Muscle of leg (tissue), 11 donors: ENCODE measurements around the gene CAV2. TPM values are rescaled to one million over a fixed set of nuclear protein-coding genes. Genes with fewer than 3 reads are reported as not detected.
"Not testable (repeated sequence)": the region's sequence is repeated elsewhere in the genome, so short reads cannot be mapped to it uniquely, and the experiment has no call there.

Experiments used
- DNase-seq: peaks from one replicate; pipeline ENCODE4 v3.0.0; 2013
- H3K27ac ChIP-seq: one replicate; pipeline ENCODE4 v1.5.1; 2013; ENCODE audit warnings: mild to moderate bottlenecking, low read length, control low read depth
- H3K27me3 ChIP-seq: one replicate; pipeline ENCODE4 v1.6.1; 2013; ENCODE audit warnings: low read length; ENCODE audit not compliant: control insufficient read depth, insufficient read depth
- H3K36me3 ChIP-seq: one replicate; pipeline ENCODE4 v1.6.1; 2013; ENCODE audit warnings: low read length; ENCODE audit not compliant: control insufficient read depth, insufficient read depth
- H3K4me1 ChIP-seq: one replicate; pipeline ENCODE4 v1.6.1; 2013; ENCODE audit warnings: low read length; ENCODE audit not compliant: control insufficient read depth, insufficient read depth
- H3K4me3 ChIP-seq: one replicate; pipeline ENCODE4 v1.5.1; 2013; ENCODE audit warnings: low read length, control low read depth
- H3K9me3 ChIP-seq: replicated peaks from 2 replicates; pipeline ENCODE4 v1.6.1; 2013; ENCODE audit warnings: low read depth, low read length; ENCODE audit not compliant: control insufficient read depth
- WGBS: methylation state at CpG from one replicate; pipeline ENCODE4 v1.1.5; 2013; ENCODE audit warnings: missing lambda C conversion rate; ENCODE audit not compliant: insufficient coverage; 5-methylcytosine and 5-hydroxymethylcytosine counted together
- polyA plus RNA-seq, 8 donors: library from polyadenylated mRNA; unstranded; fragments of 120-200 nt; gene quantifications; one replicate each; pipeline versions ENCODE4 v1.2.1 to v1.2.3, GENCODE V29; 2013; ENCODE audit warnings: inconsistent platforms in 1 of 8, low replicate concordance in 1 of 8; ENCODE audit not compliant: insufficient read length in 8 of 8, insufficient read depth in 1 of 8
- total RNA-seq: library from RNA; stranded (reverse); fragments of 120-200 nt; gene quantifications from one replicate; pipeline ENCODE4 v1.2.4, GENCODE V29; 2013

CAV2 gene
- total and polyA plus RNA-seq, 9 donors = 33.6 to 50.3 (median 39.3) TPM

DNA sequence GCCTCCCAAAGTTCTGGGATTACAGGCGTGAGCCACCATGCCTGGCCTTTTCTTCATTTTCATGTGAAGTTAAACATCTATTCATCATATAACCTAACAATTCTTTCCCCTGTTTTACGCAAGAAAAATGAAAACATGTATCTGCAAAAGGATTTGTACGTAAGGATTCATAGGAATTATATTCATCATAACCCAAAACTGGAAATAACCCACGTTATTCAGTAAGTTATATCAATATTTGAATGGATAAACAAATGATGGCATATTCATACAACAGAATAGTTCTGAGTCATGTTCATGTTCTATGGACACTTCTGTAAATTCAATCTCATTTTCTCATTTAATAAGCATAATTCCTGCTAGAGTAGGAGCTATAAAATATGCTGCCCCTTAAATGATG, 35.2 kb upstream of the CAV2 start:
- no peak overlapping the region for H3K4me3 ChIP-seq
- H3K36me3 ChIP-seq = no peaks in the 10 kb centered on the region
- WGBS = 80% methylated on average over 1 of the region's 4 CpGs
- no peak overlapping the region for H3K27ac ChIP-seq
- DNase-seq = no peak
- no peaks in the 10 kb centered on the region for H3K27me3 ChIP-seq
- no peaks in the 10 kb centered on the region for H3K9me3 ChIP-seq
- H3K4me1 ChIP-seq = no peaks in the 10 kb centered on the region

DNA sequence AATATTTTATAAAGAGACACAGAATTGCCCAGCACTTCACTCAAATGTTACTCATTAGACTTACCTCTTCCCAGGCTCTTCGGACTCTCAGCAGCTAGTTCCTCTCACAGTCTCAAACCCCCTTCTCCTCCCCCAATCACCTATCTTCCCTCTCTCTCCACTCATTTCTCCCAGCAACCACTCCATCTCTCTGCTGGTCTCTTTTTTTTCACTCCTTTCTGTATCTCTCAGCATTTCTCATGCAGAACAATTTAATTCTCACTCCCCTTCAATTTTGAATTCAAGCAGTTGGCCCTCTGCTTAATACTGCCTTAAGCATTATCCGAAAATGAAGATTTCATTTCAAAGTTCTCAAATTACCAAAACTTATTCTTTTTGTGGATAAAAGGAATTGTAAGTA, 34.4 kb upstream of the CAV2 start:
- H3K4me3 ChIP-seq = no peak overlapping the region
- no peaks in the 10 kb centered on the region for H3K9me3 ChIP-seq
- no peaks in the 10 kb centered on the region for H3K36me3 ChIP-seq
- no peaks in the 10 kb centered on the region for H3K4me1 ChIP-seq
- DNase-seq = no peak
- WGBS = 83% methylated on average over 1 of the region's 2 CpGs
- no peak overlapping the region for H3K27ac ChIP-seq
- H3K27me3 ChIP-seq = no peaks in the 10 kb centered on the region

DNA sequence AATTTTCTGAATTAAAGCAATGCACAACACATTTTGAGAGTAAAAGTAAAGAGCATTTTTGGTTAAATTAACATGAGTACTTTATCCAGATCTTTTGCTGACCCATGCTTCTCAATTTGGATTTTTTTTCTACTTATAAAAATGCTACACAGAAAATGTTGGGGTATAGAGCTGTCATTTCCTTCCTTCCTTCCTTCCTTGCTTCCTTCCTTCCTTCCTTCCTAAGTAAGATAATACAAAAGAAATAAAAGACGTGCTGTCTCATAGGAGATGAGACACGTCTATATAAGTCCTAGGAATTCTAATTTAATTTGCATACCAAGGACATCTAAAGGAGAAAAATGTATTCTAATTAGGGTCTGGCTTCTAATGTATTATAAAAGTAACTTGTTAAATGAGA, 31.0 kb upstream of the CAV2 start:
- no peak overlapping the region for H3K4me3 ChIP-seq
- H3K9me3 ChIP-seq = no peaks in the 10 kb centered on the region
- no peak for DNase-seq
- no peaks in the 10 kb centered on the region for H3K27me3 ChIP-seq
- no CpG with 5 or more reads among the region's 2 CpGs for WGBS
- no peak overlapping the region for H3K27ac ChIP-seq
- H3K36me3 ChIP-seq = no peaks in the 10 kb centered on the region
- no peaks in the 10 kb centered on the region for H3K4me1 ChIP-seq

DNA sequence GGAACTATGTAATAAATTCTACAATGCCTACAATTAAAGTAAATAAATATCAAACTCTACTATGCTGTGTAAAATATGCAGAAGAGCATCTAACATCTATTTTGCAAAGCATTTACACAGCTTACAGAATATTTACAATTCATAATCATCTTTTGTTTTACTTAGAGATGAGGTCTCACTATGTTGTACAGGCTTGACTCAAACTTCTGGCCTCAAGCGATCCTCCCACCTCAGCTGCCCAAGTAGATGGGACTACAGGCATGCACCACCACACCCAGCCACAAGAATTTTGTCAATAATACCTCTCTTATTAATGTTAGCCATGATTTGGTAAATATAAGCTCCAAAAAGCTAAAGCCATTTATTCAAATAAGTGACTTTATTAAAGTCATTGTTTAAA, 21.9 kb upstream of the CAV2 start:
- Histone ChIP-seq H3K27me3 (no peaks in the 10 kb centered on the region), H3K4me1 (no peaks in the 10 kb centered on the region), H3K4me3 (no peak overlapping the region), H3K27ac (no peak overlapping the region), H3K9me3 (no peaks in the 10 kb centered on the region), H3K36me3 (no peaks in the 10 kb centered on the region)
- WGBS = no CpG with 5 or more reads among the region's 1 CpG
- DNase-seq = no peak

DNA sequence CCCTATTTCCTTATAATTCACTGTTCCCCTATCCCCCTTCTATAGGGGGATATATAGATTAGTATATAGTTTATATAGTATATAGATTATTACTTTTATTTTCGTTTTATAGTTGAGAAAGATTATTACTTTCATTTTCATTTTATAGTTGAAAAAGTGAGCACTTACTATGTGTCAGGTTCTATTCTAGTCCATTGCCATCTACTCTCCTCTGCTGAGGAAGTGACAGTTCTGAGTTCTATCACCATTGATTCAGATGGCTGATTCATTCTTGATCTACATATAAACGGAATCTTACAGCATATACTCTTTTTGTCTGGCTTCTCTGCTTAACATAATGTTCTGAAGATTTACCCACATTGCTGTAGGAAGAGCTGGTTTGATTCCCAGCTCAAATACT, 20.7 kb upstream of the CAV2 start:
- H3K4me1 ChIP-seq = no peaks in the 10 kb centered on the region
- no peak overlapping the region for H3K27ac ChIP-seq
- H3K9me3 ChIP-seq = no peaks in the 10 kb centered on the region
- no peaks in the 10 kb centered on the region for H3K27me3 ChIP-seq
- DNase-seq = no peak
- H3K36me3 ChIP-seq = no peaks in the 10 kb centered on the region
- no CpG with 5 or more reads among the region's 2 CpGs for WGBS
- H3K4me3 ChIP-seq = no peak overlapping the region

DNA sequence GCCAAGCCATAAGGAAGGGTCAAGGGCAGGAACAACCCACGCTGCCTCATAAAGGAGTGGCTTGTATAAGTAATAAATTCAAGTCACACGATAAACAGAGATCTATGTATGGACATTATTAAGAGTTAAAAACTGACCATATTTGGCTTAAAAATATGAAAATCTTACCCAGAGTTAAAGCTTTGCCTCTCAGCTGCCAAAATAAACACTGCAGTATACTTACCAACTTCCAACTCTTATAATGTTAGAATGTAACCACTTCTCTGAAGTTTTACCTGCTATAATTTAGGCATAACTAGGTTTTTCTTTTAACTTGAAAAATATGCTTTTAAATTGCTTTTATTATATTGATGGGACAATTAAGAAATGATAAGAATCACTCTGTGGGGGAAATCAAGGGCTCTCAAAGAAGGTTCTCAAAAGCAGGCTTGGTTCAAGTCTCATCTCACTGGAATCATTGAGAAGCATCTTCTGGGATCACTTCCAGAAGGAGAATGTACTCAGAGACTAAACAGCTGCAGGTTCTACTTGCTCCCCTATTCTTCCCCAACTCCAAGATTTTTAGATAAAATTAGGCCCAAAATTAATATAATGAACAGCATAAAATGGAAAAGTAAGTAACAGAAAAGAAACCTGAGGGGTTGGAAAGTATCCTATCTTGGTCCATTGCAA, 16.1 kb upstream of the CAV2 start:
- WGBS = no CpG with 5 or more reads among the region's 2 CpGs
- no peak overlapping the region for H3K27ac ChIP-seq
- no peaks in the 10 kb centered on the region for H3K27me3 ChIP-seq
- no peaks in the 10 kb centered on the region for H3K9me3 ChIP-seq
- H3K4me3 ChIP-seq = no peak overlapping the region
- DNase-seq = no peak
- H3K36me3 ChIP-seq = no peaks in the 10 kb centered on the region
- H3K4me1 ChIP-seq = no peaks in the 10 kb centered on the region

DNA sequence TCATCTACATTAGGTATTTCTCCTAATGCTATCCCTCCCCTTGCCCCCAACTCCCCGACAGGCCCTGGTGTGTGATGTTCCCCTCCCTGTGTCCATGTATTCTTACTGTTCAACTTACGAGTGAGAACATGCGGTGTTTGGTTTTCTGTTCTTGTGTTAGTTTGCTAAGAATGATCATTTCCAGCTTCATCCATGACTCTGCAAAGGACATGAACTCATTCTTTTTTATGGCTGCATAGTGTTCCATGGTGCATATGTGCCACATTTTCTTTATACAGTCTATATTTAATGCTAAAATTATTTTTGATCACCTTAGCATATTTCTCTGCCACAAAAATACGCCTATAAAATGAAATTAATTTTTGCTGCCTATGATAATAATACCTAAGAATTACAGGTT, 15.1 kb upstream of the CAV2 start:
- H3K27me3 ChIP-seq, H3K4me3 ChIP-seq, H3K27ac ChIP-seq, H3K9me3 ChIP-seq, H3K36me3 ChIP-seq, DNase-seq, H3K4me1 ChIP-seq: not testable (repeated sequence)
- no CpG with 5 or more reads among the region's 4 CpGs for WGBS

DNA sequence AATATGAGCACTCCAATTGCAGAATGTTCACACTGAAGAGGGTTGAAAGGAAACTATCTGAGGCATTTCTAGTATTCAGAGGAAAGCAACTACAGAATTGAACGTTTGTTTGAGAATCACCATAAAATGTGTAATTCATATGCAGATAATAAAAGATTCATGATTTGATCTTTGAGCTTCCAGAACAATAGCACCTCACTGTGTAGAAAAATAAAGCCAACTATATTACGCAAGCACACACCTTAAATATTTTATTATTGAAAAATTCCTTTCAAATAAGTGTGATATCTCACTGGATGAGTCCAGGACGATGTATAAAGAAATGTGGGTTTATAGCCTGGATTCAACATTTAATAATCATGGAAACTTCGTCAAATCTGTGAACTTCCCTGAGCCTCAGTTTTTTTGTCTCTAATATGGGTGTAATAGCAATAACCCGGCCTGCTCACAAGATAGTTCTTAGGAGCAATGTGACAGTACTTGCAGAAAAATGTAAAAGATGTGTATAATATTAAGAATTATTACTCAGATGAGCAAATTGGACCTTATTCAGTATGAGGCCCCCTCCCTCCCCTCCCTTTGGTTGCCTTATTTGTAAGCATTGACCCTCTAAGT, 11.5 kb upstream of the CAV2 start:
- Histone ChIP-seq H3K9me3 (no peaks in the 10 kb centered on the region), H3K36me3 (no peaks in the 10 kb centered on the region), H3K4me1 (no peaks in the 10 kb centered on the region), H3K27me3 (no peaks in the 10 kb centered on the region), H3K27ac (no peak overlapping the region), H3K4me3 (no peak overlapping the region)
- WGBS = no CpG with 5 or more reads among the region's 5 CpGs
- DNase-seq = no peak

DNA sequence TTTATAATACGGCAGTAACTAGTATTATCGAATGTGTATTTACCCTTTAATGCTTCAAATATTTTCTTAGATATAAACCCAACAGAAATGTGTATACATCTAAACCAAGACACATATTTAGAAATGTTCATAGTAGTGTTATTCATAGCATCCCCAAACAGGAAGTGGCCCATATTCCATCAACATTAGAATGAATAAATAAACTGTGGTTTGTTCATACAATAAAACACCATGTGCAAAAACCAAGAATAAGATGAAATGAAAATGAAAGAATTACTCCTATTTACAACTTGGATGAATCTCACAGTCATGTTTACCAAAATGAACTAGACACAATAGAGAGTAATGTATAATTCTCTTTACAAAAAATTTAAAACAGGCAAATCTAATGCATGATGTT, 9.2 kb upstream of the CAV2 start:
- H3K27me3 ChIP-seq = no peaks in the 10 kb centered on the region
- no peaks in the 10 kb centered on the region for H3K36me3 ChIP-seq
- no peak for DNase-seq
- no peaks in the 10 kb centered on the region for H3K9me3 ChIP-seq
- WGBS = no CpG with 5 or more reads among the region's 2 CpGs
- H3K4me3 ChIP-seq = no peak overlapping the region
- no peak overlapping the region for H3K27ac ChIP-seq
- no peaks in the 10 kb centered on the region for H3K4me1 ChIP-seq

DNA sequence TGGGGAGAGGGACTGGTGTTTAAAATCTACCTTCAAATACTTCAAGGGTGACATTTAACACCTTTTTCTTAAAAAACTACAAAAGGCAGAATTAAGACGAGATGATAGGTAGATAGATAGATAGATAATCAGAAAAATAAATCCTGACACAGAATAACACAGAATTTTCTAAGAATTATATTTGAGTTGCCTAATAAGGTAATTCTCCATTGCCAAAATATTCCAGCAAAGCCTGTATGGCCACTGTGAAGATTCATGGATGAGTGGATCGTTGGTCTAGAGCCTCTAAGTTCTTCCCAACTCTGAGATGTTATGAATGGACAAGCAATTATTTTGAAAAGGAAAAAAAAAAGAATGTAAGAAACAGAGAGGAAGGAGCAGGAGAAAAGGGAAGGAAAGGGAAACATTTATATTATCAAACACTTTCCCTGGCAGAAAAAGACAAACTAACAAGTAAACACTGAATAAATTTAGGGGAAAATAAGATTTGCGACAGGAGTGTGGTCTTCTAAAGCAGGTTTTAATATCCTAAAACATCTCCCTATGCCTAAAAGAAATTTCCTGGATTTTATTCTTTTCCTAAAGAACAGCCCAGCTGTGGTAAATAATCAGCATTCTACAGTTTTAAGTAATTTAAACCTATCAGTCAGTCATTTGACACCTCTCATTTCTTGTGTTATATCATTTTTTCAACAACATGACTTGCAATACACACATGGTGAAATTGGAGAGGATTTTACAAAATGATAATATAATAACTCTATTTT, 7.5 kb upstream of the CAV2 start:
- Histone ChIP-seq H3K4me1 (no peaks in the 10 kb centered on the region), H3K27ac (no peak overlapping the region), H3K27me3 (no peaks in the 10 kb centered on the region), H3K36me3 (no peaks in the 10 kb centered on the region), H3K9me3 (no peaks in the 10 kb centered on the region), H3K4me3 (no peak overlapping the region)
- no CpG with 5 or more reads among the region's 3 CpGs for WGBS
- no peak for DNase-seq
